ENCODE data around the gene BLOC1S5.

BLOC1S5 gene

GRCh38 chr6:7993399-7993798 lies 70.8 kb downstream of the BLOC1S5 start:
- no peaks in the 10 kb centered on the region for H4K20me1 ChIP-seq (ENCODE audit: insufficient read depth, low read length, poor library complexity, severe bottlenecking)
- no peak overlapping the region for H3K9ac ChIP-seq (ENCODE audit: low read depth, low read length, poor library complexity, severe bottlenecking)
- no peaks in the 10 kb centered on the region for H3K4me1 ChIP-seq (ENCODE audit: insufficient read depth, low read length, poor library complexity, severe bottlenecking)
- H3K36me3 ChIP-seq (ENCODE audit: insufficient read depth, low read length), result no peaks in the 10 kb centered on the region
- no peak for TF ChIP-seq CTCF (conservative IDR thresholded peaks at IDR 0.05; ENCODE audit: low read length)
- H3K4me3 ChIP-seq (ENCODE audit: low read length, poor library complexity, severe bottlenecking), result no peak overlapping the region
- H3K79me2 ChIP-seq (ENCODE audit: insufficient read depth, low read length), result no peaks in the 10 kb centered on the region
- no peaks in the 10 kb centered on the region for H3K9me3 ChIP-seq (ENCODE audit: insufficient read depth, low read depth, low read length)
- no peaks in the 10 kb centered on the region for H3K9me2 ChIP-seq (replicated peaks; ENCODE audit: low read depth, low read length)
- H3K27me3 ChIP-seq (ENCODE audit: insufficient read depth, low read length, poor library complexity, severe bottlenecking), result no peaks in the 10 kb centered on the region
- no peak overlapping the region for H3K4me2 ChIP-seq (ENCODE audit: low read depth, low read length, poor library complexity, severe bottlenecking)
- H2AFZ ChIP-seq (ENCODE audit: low read length), result no peak overlapping the region
- H3F3A ChIP-seq (ENCODE audit: low read depth), result no peaks in the 10 kb centered on the region

DNA sequence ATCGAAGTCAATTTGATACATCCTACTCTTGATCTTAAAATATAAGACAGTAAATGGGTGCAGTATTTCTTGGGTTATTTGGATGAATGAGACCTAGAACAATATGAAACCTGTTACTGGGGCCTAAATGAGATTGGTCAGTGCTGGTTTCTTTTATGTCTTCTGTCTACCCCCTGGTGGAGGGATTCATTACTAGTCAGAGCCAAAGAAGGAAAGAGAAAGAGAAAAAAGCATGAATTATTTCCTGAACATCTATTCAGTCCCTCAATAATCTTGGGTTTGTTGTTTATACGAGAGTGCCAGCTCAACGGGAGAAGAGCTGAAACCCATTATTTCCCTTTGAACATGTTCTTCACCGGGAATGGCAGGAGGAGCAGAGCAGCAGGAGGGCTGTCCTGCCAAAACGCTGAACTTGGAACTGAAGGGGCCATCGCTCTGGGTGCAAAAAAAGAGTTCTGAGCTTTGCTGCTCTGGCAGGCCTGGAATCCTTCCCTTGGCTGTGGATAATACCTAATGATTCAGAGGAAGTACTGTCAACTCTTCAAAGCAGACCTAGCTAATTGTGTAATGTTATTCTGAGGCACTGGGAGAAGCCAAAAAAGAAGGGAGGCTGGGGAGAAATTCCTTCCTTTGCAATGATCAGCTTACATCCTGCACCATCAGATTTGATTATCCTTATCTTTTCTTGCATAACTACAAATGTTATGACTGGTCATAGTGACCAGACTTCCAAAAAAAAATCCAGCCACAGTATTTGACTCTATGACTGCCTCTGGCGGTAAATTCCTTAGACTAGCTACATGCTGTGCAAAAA lies 72.0 kb downstream of the BLOC1S5 start:
- H2AFZ ChIP-seq (ENCODE audit: low read length), result no peak overlapping the region
- H3K27me3 ChIP-seq (ENCODE audit: insufficient read depth, low read length, poor library complexity, severe bottlenecking), result no peaks in the 10 kb centered on the region
- H3K79me2 ChIP-seq (ENCODE audit: insufficient read depth, low read length), result no peaks in the 10 kb centered on the region
- H3K9me2 ChIP-seq (replicated peaks; ENCODE audit: low read depth, low read length), result no peaks in the 10 kb centered on the region
- TF ChIP-seq EZH2phosphoT487 (IDR thresholded peaks at IDR 0.05; ENCODE audit: borderline replicate concordance), result no peak
- peak; percentile 63 for TF ChIP-seq CTCF (conservative IDR thresholded peaks at IDR 0.05; ENCODE audit: low read length)
- H3K9me3 ChIP-seq (ENCODE audit: insufficient read depth, low read depth, low read length), result no peaks in the 10 kb centered on the region
- no peaks in the 10 kb centered on the region for H3K4me1 ChIP-seq (ENCODE audit: insufficient read depth, low read length, poor library complexity, severe bottlenecking)
- H3K36me3 ChIP-seq (ENCODE audit: insufficient read depth, low read length), result no peaks in the 10 kb centered on the region
- H4K20me1 ChIP-seq (ENCODE audit: insufficient read depth, low read length, poor library complexity, severe bottlenecking), result no peaks in the 10 kb centered on the region
- no peaks in the 10 kb centered on the region for H3F3A ChIP-seq (ENCODE audit: low read depth)
- H3K9ac ChIP-seq (ENCODE audit: low read depth, low read length, poor library complexity, severe bottlenecking), result no peak overlapping the region
- H3K4me2 ChIP-seq (ENCODE audit: low read depth, low read length, poor library complexity, severe bottlenecking), result no peak overlapping the region
- H3K4me3 ChIP-seq (ENCODE audit: low read length, poor library complexity, severe bottlenecking), result no peak overlapping the region

DNA sequence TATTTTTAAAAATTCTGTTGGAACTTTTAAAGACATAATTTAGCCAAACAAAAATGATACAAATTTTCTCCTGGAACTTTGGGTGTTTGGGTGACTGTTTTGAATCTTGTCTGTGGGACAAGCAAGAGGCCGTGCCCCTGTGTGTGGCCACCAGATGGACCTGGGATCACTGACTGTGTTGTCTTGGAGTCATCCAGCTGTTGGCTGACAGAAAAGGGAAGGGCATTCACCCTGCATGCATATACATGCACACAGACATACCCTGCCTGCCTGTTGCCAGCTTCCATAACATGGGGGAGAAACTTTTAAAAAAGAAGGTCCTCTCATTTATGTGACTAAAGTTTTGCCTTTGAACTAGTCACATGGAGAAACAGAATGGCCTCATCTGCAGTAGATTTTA lies 72.7 kb downstream of the BLOC1S5 start:
- Histone ChIP-seq H3K4me3 (ENCODE audit: low read length, poor library complexity, severe bottlenecking) (no peak overlapping the region), H3K4me2 (ENCODE audit: low read depth, low read length, poor library complexity, severe bottlenecking) (no peak overlapping the region)

More for the DNA sequence above, 72.7 kb downstream of the BLOC1S5 start:
- Histone ChIP-seq H3K9me2 (replicated peaks; ENCODE audit: low read depth, low read length) (no peaks in the 10 kb centered on the region), H3K36me3 (ENCODE audit: insufficient read depth, low read length) (no peaks in the 10 kb centered on the region), H3K4me1 (ENCODE audit: insufficient read depth, low read length, poor library complexity, severe bottlenecking) (no peaks in the 10 kb centered on the region), H2AFZ (ENCODE audit: low read length) (no peak overlapping the region), H3K9me3 (ENCODE audit: insufficient read depth, low read depth, low read length) (no peaks in the 10 kb centered on the region), H3K79me2 (ENCODE audit: insufficient read depth, low read length) (no peaks in the 10 kb centered on the region), H4K20me1 (ENCODE audit: insufficient read depth, low read length, poor library complexity, severe bottlenecking) (no peaks in the 10 kb centered on the region), H3K9ac (ENCODE audit: low read depth, low read length, poor library complexity, severe bottlenecking) (no peak overlapping the region), H3K27me3 (ENCODE audit: insufficient read depth, low read length, poor library complexity, severe bottlenecking) (no peaks in the 10 kb centered on the region), H3F3A (ENCODE audit: low read depth) (no peaks in the 10 kb centered on the region)
- TF ChIP-seq CTCF (conservative IDR thresholded peaks at IDR 0.05; ENCODE audit: low read length) (no peak), EZH2phosphoT487 (IDR thresholded peaks at IDR 0.05; ENCODE audit: borderline replicate concordance) (no peak)
